HG03432 (cell line): Measurements from ENCODE around the gene KRTAP21-2.
A peak's percentile ranks its signal among the peaks of the same experiment; 100 is the strongest.
"Not testable (repeated sequence)": the region's sequence is repeated elsewhere in the genome, so short reads cannot be mapped to it uniquely, and the experiment has no call there.

Experiments used
- ATAC-seq: cut with Tn5 transposase; IDR thresholded peaks from one replicate; pipeline ENCODE4 v1.9.1; 2021; ENCODE audit warnings: mild to moderate bottlenecking, moderate library complexity; ENCODE audit not compliant: unreplicated experiment

KRTAP21-2 gene

DNA sequence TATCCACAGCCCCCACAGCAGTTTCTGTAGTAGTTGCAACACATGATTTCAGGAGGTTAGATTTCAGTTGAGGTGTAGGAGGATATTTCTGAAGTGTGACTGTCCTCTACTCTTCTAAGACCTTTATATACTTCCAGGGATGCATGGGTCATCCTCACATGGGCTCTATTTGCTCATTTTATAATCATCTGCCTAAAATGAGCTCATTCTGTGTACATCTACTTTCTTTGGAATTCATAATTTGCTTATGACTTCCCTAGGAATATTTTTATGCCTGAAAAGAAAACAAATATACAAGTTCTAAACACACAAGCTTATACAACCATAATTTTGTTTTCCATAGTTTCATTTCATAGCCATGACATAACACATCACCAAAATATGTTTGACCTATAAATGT lies at the start of gene KRTAP21-2:
Gene KRTAP21-2, minus strand, starts transcription at position 101 of the 400 bp plus-strand sequence. Its CDS starts 57 bp downstream, at position 44.
- ATAC-seq: no peak

DNA sequence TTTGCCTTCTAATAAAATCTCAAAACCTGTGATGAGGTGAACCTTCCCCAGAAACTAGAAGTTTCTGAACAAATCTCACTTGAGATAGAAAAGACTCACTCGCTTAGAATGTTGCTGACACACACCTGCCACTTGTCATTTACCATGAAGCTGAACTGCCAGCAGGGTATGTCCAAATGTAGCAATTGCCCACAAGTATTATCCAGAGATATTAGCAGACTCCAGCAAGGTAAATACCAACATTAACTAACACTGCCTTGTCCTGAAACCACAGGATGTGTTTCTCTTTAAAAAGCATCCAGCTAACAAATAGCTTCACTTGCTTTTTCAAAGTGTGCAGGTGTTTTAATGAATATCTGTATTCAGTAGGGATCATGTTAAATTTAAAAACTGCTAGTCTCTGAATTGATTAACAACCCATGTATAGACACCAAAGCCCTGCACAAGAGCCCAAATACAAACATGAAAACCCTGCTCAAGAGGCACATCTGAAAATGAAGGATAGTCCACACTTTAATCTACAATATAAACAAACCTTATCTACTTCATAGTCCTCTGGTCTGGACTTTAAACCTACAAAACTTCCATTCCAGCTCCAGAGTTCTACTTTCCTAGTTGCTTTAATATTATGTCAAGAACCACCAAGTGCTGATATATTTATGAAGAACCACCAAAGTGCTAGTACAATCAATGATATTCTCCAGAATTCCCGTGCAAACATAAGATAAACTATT lies 46.7 kb upstream of the KRTAP21-2 start:
- ATAC-seq: no peak

DNA sequence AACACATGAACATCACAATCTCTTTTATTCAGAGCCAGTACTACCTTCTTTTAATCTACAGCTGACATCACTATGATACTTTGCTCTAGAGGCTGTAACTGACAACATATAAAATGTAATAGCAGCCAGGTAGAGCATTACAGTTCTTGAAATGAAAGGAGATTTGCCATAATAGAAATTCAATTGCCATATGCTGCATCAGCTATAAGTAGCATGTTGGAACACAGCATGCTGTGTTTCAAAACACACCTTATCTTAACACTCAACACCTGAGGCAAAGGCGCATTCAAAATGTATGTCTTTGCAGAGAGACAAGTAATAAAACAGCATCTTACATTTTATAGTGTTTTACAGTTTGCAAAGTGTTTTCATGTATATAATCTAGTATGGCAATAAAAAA lies 32.2 kb upstream of the KRTAP21-2 start:
- ATAC-seq: no peak

DNA sequence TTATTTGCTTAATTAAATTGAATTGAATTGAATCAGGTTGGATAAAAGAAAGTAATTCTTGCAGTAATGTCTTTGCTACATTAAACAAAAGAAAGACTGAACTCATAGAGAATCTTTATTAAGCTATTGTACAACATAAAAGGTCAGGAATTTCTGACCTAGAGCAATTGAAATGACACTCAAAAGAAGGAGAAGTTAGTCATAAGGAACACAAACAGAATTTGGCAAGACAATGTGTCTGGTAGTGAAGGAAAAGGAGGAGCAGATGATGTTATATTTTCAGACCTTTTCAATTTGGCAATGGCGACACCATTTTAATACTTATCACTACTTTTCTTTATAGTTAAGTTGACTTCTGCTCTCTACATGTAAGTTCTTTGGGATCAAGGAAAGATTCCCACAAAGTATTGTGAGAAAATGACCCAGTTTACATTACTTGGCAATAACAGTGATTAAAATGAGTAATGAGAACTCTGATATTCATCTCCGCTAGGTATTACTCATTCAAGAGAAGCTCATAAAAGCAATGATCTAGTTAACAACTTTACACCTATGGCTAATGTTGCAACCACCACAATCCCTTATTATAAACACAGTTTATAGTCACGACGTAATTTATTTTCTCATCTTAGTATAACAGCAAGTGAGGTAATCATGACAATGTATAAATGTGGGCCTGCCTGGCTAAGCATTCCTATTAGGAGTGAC lies 22.8 kb upstream of the KRTAP21-2 start:
- ATAC-seq: no peak

DNA sequence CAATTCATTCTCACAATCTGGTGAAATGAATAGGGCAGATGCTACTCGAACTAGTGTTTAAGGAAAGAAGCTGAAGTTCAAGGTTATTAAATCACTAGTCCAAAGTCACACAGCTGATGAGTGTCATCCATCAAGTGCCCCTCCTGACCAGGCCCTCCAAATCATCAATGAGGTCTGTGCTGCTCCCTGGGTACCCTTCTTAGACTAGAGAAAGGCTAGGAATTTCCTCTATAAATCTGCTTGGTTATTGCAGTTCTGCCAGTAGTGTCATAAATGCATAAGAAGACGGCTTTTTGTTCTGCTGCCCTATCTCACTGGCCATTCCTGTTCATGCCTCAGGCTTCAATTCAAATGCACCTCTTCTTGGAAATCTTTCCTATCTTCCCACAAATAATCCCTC lies 13.7 kb upstream of the KRTAP21-2 start:
- no peak for ATAC-seq

DNA sequence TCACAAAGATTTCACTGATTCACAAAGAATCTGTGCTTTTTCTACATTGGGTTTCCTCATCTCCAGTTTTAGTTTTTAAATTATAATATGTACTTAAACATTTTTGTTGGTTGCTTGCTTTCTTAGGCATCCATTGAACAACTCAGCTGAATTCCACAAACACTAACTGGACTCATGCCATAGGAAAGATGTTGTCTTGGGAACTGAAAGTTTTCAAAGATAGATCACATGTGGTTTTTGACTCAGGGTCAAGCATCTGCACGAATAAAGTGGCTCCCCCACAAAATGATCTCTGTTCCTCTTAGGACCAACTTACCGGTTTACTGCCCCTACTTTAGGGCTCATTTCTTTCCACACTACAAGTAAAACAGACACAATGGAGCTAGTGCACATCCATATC lies 11.2 kb upstream of the KRTAP21-2 start:
- ATAC-seq: no peak

DNA sequence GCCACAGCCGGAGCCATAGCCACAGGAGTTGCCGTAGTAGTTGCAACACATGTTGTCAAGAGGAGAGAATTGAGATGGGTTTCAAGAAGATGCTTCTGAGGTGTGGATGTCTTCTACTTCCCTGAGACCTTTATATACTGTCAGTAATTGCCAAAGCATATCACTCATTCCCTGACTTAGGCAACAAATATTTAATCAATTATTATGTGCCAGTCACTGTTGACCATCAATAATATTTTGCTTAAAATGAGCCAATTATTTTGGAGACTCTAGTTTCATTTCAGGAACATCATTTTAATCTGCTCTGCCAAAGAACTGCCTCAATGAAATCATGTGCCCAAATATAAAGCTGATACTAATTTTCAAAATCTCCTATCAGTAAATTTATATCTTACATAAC lies 8.3 kb upstream of the KRTAP21-2 start, which contains the start of gene KRTAP21-1:
Gene KRTAP21-1, minus strand, starts transcription at position 101 of the 400 bp plus-strand sequence. Its CDS starts 50 bp downstream, at position 51.
- not testable (repeated sequence) for ATAC-seq

DNA sequence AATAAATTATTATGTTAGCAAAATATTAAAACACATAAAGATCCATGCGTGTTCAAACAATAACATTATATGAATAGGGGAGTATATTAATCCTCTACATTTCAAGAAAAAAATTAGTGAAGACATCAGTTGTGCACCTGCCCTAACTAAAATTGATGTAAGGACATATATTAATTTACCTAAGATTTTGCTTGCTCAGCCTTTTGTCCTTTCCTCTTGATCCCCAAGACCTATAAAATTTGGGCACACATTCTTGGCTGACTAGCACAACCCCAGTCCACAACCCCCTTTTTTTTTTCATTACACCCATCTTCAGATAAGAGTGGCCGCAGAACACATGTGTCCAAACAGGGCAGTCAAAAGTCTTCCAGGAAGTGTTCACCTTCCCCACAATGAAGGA lies 6.6 kb downstream of the KRTAP21-2 start:
- ATAC-seq: no peak

DNA sequence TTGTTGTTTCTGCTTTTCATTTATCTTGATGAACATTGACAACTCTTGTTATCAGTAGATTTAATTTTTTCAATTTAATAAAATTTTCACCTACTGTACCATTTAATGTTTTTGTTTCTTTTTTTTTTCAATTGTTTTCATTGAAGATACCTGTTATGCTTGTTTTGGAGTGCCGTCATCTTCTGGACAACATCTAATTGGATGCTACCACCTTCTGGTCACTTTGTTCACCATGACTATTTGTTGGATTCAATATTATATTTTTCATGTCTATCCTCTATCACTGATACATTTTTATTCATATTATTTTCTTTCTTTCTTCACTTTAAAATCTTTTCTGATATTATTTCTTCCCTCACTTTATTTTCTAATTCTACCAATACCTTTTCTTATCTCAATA lies 14.0 kb downstream of the KRTAP21-2 start:
- no peak for ATAC-seq

DNA sequence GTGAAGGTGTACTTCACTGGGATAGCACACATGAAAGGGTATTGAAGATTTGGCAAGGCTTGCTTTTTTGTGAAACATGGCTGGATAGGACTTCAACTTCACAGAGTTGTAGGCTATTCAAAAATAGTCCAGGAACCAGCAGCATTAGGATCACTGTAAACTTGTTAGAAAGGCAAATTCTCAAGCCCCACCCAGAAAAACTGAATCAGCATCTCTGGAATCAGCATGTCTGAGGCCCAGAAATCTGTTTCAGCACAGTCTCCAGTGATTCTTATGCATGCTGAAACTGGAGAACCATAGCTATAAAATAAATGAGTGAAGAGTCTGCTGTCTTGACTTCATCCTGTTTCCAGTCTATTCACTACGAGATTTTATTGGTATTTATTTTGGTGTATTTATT lies 20.3 kb downstream of the KRTAP21-2 start:
- no peak for ATAC-seq

DNA sequence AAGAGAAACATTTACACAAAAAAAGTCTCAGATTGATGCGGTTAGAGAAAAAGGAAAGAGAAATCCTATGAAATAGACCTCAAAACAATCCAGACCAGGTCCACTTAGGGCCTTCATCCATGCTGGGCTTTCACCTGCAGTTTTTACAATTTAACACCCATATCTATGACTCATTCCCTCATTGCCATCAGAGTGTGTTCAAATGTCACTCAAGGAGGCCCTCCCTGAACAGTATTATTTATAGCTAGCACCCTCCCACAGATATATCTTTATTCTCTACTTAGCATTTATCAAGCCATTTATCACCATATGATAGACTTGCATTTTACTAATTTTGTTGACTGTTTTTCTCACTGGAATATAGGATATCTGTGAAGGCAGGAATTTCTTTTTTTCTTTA lies 27.7 kb downstream of the KRTAP21-2 start:
- ATAC-seq: peak; percentile 55

DNA sequence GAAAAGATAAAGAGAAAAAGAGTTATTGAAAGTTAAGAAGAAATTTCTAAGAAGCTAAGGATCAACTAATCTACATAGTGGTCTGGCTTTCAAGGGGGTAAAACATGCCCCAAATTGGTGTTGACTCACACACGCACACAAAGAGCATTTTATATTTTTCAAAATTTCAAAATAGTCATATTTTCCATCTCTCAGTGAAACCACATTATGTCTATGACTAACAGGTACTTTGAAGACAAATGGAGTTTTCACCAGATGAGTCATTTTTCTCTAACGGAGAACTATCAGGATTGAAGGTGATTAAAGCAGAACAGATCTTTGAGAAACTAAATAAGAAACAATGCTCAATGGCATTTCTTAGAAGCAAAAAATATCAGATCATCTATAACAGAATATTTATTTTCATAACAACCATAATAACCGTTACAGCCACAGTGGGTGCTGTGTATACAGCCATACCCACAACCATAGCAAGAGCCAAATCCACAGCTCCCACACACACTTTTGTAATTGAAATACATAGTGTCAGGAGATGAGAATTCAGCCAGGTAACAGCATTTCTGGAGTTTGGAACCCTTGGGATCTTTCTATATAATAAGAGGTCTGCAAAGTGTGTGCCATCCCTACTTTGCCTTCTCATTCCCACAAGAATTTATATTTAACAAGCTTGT lies 28.7 kb downstream of the KRTAP21-2 start, which contains the start of gene KRTAP21-3:
Gene KRTAP21-3, minus strand, starts transcription at position 539 of the 671 bp plus-strand sequence. Its CDS starts 18 bp downstream, at position 521.
- ATAC-seq: peak; percentile 88

DNA sequence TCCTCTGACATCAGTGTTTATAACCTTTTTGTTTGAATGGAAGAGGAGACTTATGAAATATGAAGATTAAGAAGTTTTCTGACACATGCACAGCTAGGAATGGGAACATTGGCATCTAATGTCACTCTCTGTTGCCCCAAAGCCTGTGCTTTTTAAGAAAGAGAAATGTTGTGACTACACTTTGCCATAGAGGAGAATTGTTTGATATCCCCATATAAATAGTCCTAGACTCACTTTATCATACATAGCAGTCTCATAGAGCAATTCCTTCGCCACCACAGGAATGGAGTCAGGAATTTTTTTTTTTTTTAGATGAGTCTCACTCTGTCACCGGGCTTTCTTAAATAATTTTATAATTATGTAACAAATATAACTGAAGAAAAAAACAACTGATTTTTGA lies 30.0 kb downstream of the KRTAP21-2 start:
- no peak for ATAC-seq

DNA sequence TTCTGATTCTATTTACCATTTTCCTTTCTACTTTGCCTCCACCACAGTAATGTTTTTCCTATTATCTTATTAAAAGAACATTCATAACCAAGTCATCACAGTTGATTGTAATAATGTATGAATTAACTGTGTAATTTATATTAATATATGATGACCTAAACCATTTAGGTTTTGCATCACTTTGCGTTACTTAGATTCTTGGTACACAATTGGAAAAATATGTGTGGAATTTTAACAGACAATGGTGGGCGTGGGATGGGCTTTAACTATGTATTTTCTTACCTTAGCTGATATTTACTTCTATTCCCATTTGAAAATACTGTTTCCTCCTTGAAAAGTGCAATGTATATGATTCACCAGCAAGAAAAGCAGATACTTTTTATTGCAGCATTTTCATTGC lies 32.1 kb downstream of the KRTAP21-2 start:
- no peak for ATAC-seq

DNA sequence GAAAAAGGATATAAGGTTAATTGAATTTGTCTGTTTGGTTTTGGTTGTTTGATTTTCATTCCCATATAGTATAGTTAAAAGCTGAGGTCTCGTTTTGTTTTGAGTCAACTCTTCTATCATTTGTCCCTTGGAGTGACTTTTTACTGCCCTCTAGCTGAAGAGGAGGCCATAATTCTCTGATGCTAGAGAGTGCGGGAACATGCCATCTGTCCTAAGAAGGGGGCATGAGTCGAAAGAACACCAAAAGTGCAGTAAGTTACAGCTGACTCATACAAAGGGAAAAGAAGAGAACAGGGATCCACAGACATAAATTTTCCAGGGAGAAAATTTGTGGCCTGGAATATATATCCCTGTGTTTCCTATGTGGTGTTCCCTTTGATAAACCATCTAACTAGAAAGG lies 32.6 kb downstream of the KRTAP21-2 start:
- ATAC-seq: no peak

DNA sequence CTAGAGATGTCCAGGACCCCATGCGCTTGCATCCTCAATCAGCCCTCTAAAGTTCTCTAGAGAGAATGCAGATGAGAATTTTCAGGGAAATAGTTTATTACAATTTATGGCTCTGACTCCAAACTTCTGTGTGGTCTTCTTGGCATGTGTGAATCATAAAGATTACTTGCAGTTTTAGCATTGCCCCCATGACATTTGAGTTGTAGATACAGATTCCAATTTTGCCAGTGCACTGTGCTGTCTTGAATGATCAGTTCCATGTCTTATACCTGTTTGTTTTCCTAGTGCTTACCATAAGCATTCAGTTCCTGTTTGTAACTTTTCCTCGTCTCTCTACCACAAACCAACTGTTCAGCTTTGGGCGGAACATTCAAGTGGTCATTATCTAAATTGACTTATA lies 33.3 kb downstream of the KRTAP21-2 start:
- ATAC-seq: no peak

DNA sequence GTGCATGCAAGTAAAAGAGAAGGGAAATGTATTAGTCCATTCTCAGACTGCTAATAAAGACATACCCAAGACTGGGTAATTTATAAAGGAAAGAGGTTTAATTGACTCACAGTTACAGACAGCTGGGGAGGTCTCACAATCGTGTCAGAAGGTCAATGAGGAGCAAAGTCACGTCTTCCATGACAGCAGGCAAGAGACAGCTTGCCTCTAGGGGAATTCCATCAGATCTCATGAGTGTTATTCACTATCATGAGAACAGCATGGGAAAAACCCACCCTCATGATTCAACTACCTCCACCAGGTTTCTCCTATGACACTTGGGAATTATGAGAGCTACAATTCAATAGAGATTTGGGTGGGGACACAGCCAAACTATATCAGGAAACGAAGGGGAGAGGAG lies 36.6 kb downstream of the KRTAP21-2 start:
- ATAC-seq: no peak

DNA sequence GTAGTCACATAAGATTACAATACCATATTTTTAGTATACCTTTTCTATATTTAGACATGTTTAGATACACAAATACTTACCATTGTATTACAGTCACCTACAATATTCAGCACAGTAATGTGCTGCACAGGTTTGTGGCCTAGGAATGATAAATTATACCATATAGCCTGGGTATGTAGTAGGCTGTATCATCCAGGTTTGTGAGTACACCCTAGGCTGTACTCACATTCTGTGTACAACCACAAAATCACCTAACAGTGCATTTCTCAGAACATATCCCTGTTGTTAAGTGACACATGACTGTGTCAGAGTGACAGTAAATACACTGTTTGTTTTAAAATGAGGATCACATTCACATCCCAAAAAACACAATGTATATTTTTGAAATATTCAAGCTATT lies 39.6 kb downstream of the KRTAP21-2 start:
- ATAC-seq: no peak
